Caco-2 (cell line): ENCODE results near the gene TRANK1. TPM values are rescaled to one million over a fixed set of nuclear protein-coding genes. Genes with fewer than 3 reads are reported as not detected.
"Not testable (repeated sequence)": the region's sequence is repeated elsewhere in the genome, so short reads cannot be mapped to it uniquely, and the experiment has no call there.

Source experiments
- BruUV-seq: library from RNA; stranded (reverse); fragments of 400-500 nt; replicated peaks from 2 replicates; lab custom pipeline; 2021; lab: Mats Ljungman, UMichigan
- CTCF ChIA-PET: fragments of 300-600 bp; sonication (Branson Sonifier 250); formaldehyde crosslinking; loops from one replicate; lab custom pipeline; 2022; ENCODE audit warnings: antibody characterized with exemption; lab: Charles Lee
- POLR2A ChIA-PET: fragments of 300-600 bp; sonication (Branson Sonifier 250); formaldehyde crosslinking; loops from one replicate; lab custom pipeline; 2022; ENCODE audit warnings: antibody characterized with exemption; lab: Charles Lee
- DNase-seq, 2 experiments: peaks; one replicate each; pipeline versions ENCODE4 v3.0.0 to v3.0.0-alpha.2; 2020 to 2022
- H3K27me3 ChIP-seq: replicated peaks from 2 replicates; pipeline ENCODE4 v1.6.0; 2011; ENCODE audit warnings: low read length; ENCODE audit not compliant: control insufficient read depth, insufficient read depth
- H3K36me3 ChIP-seq: 2 replicates; pipeline ENCODE4 v1.5.1; 2011; ENCODE audit warnings: low read length; ENCODE audit not compliant: control insufficient read depth, insufficient read depth
- H3K4me1 ChIP-seq: fragments of 250-450 bp; sonication (Bioruptor Pico); 2 replicates; pipeline ENCODE4 v1.5.1; 2020; ENCODE audit warnings: mild to moderate bottlenecking
- H3K4me3 ChIP-seq: 2 replicates; pipeline ENCODE4 v1.5.1; 2011; ENCODE audit warnings: low read depth, mild to moderate bottlenecking, control low read depth, low read length
- H3K9me3 ChIP-seq: fragments of 250-450 bp; sonication (Bioruptor Pico); 2 replicates; pipeline ENCODE4 v1.5.1; 2020; ENCODE audit warnings: mild to moderate bottlenecking, moderate library complexity
- H3K27ac Mint-ChIP-seq: one replicate; pipeline ENCODE4 v1.8.0; 2022; ENCODE audit warnings: mixed read lengths; ENCODE audit not compliant: unreplicated experiment
- H3K27me3 Mint-ChIP-seq: one replicate; pipeline ENCODE4 v1.8.0; 2022; ENCODE audit warnings: mixed read lengths; ENCODE audit not compliant: insufficient read depth, unreplicated experiment
- H3K36me3 Mint-ChIP-seq: one replicate; pipeline ENCODE4 v1.8.0; 2022; ENCODE audit warnings: mild to moderate bottlenecking, mixed read lengths; ENCODE audit not compliant: insufficient read depth, unreplicated experiment
- H3K4me1 Mint-ChIP-seq: one replicate; pipeline ENCODE4 v1.8.0; 2022; ENCODE audit warnings: low read depth, mixed read lengths; ENCODE audit not compliant: unreplicated experiment
- H3K4me3 Mint-ChIP-seq: one replicate; pipeline ENCODE4 v1.8.0; 2022; ENCODE audit warnings: mild to moderate bottlenecking, moderate library complexity, mixed read lengths; ENCODE audit not compliant: unreplicated experiment
- H3K9me3 Mint-ChIP-seq: one replicate; pipeline ENCODE4 v1.8.0; 2022; ENCODE audit warnings: mixed read lengths; ENCODE audit not compliant: unreplicated experiment
- CTCF ChIP-seq, 2 experiments: fragments of 200-600 bp in 1 of 2; IDR thresholded peaks; 1 replicate in 1 of 2; 2 replicates in 1 of 2; pipeline versions ENCODE4 v1.5.1 to v1.8.0; 2011 to 2022; ENCODE audit warnings: antibody characterized with exemption in 1 of 2, control low read depth in 1 of 2, inconsistent platforms in 1 of 2, low read depth in 1 of 2, low read length in 1 of 2, mild to moderate bottlenecking in 1 of 2, moderate library complexity in 1 of 2; ENCODE audit not compliant: insufficient read depth in 1 of 2, severe bottlenecking in 1 of 2, unreplicated experiment in 1 of 2
- intact Hi-C: fragments of 100-400 bp; cut with micrococcal nuclease; formaldehyde crosslinking; loops from one replicate; pipeline ENCODE4 v1.10.0; 2022; ENCODE audit not compliant: unreplicated experiment
- total RNA-seq: library from RNA; stranded (reverse); gene quantifications from 2 replicates; pipeline ENCODE4 v1.2.3, GENCODE V29; 2022

TRANK1 gene
- total RNA-seq, 1 experiment from 2014 or later = 4.3 TPM

- Histone ChIP-seq H3K36me3 (no peaks in the 10 kb centered on the region), H3K27me3 (no peaks in the 10 kb centered on the region), H3K9me3 (no peaks in the 10 kb centered on the region), H3K4me1 (peaks cover 25% of the 10 kb centered on the region), H3K4me3 (no peak overlapping the region)
- H3K27ac Mint-ChIP-seq = no peak overlapping the region
- H3K4me3 Mint-ChIP-seq = no peak overlapping the region
- POLR2A ChIA-PET = no interaction called here
- intact Hi-C loops = no loop called here
- BruUV-seq = no TSS peak
- H3K36me3 Mint-ChIP-seq = peaks cover 7% of the 10 kb centered on the region
- TF ChIP-seq CTCF (IDR thresholded peaks at IDR 0.05; ENCODE audit: insufficient read depth in 1 of 2, low read depth in 1 of 2, low read length in 1 of 2, severe bottlenecking in 1 of 2, unreplicated experiment in 1 of 2) = no peak
- H3K9me3 Mint-ChIP-seq = no peaks in the 10 kb centered on the region
- H3K27me3 Mint-ChIP-seq = no peaks in the 10 kb centered on the region
- no peak for DNase-seq
- CTCF ChIA-PET = interaction anchor here (2.2 kb wide), 1 partner anchor 51 kb away, joined by 75 read pairs; no protein-coding TSS in a partner anchor
- peaks cover 26% of the 10 kb centered on the region for H3K4me1 Mint-ChIP-seq
Observed at GRCh38 chr3:36957063-36957462, 12.2 kb upstream of the TRANK1 start.

GRCh38 chr3:36956155-36956554 lies 11.3 kb upstream of the TRANK1 start:
- H3K27me3 ChIP-seq = no peaks in the 10 kb centered on the region
- H3K4me1 ChIP-seq = peaks cover 25% of the 10 kb centered on the region
- CTCF ChIA-PET = no interaction called here
- Mint-ChIP-seq H3K36me3 (peaks cover 7% of the 10 kb centered on the region), H3K27ac (no peak overlapping the region), H3K9me3 (no peaks in the 10 kb centered on the region), H3K4me3 (no peak overlapping the region), H3K4me1 (peaks cover 26% of the 10 kb centered on the region), H3K27me3 (no peaks in the 10 kb centered on the region)
- DNase-seq = no peak
- H3K4me3 ChIP-seq = no peak overlapping the region
- no peaks in the 10 kb centered on the region for H3K36me3 ChIP-seq
- BruUV-seq = no TSS peak
- H3K9me3 ChIP-seq = no peaks in the 10 kb centered on the region
- TF ChIP-seq CTCF (IDR thresholded peaks at IDR 0.05; ENCODE audit: insufficient read depth in 1 of 2, low read depth in 1 of 2, low read length in 1 of 2, severe bottlenecking in 1 of 2, unreplicated experiment in 1 of 2) = no peak
- POLR2A ChIA-PET = no interaction called here
- intact Hi-C loops = no loop called here

GRCh38 chr3:36954452-36955134 lies 9.7 kb upstream of the TRANK1 start:
- Histone ChIP-seq H3K9me3 (0 out of 2 replicates have a peak, but pooled peaks cover 4% of the 10 kb centered on the region), H3K27me3 (no peaks in the 10 kb centered on the region), H3K36me3 (no peaks in the 10 kb centered on the region), H3K4me3 (no peak overlapping the region), H3K4me1 (peaks cover 25% of the 10 kb centered on the region)
- H3K9me3 Mint-ChIP-seq = peaks cover under 1% of the 10 kb centered on the region
- CTCF ChIA-PET = no interaction called here
- peaks cover 7% of the 10 kb centered on the region for H3K36me3 Mint-ChIP-seq
- H3K27ac Mint-ChIP-seq = no peak overlapping the region
- no peak for DNase-seq
- H3K27me3 Mint-ChIP-seq = no peaks in the 10 kb centered on the region
- POLR2A ChIA-PET = no interaction called here
- no peak overlapping the region for H3K4me3 Mint-ChIP-seq
- no peak for TF ChIP-seq CTCF (IDR thresholded peaks at IDR 0.05; ENCODE audit: insufficient read depth in 1 of 2, low read depth in 1 of 2, low read length in 1 of 2, severe bottlenecking in 1 of 2, unreplicated experiment in 1 of 2)
- H3K4me1 Mint-ChIP-seq = peaks cover 26% of the 10 kb centered on the region
- no TSS peak for BruUV-seq
- intact Hi-C loops = no loop called here

GRCh38 chr3:36947814-36948213 lies 3.0 kb upstream of the TRANK1 start:
- H3K4me3 ChIP-seq, H3K27me3 ChIP-seq, POLR2A ChIA-PET, H3K4me1 ChIP-seq, H3K4me3 Mint-ChIP-seq, intact Hi-C loops, H3K27ac Mint-ChIP-seq, H3K27me3 Mint-ChIP-seq, H3K36me3 Mint-ChIP-seq, DNase-seq, BruUV-seq, H3K36me3 ChIP-seq, H3K4me1 Mint-ChIP-seq: not testable (repeated sequence)
- CTCF ChIA-PET = interaction anchor here (1.0 kb wide), 1 partner anchor 11 kb away, joined by 3 read pairs; no protein-coding TSS in a partner anchor
- peaks cover 24% of the 10 kb centered on the region for H3K9me3 ChIP-seq
- peaks cover 16% of the 10 kb centered on the region for H3K9me3 Mint-ChIP-seq
